ENCODE data around the gene SCFD2.
"Not testable (repeated sequence)": the region's sequence is repeated elsewhere in the genome, so short reads cannot be mapped to it uniquely, and the experiment has no call there.

Gene SCFD2

GRCh38 chr4:53139256-53139655 is 226.6 kb downstream of the SCFD2 start:
- not testable (repeated sequence) for DNase-seq (ENCODE audit: low read depth in 2 of 2)

- DNase-seq (ENCODE audit: low read depth in 2 of 2), result no peak
Observed at GRCh38 chr4:53137468-53137867, 228.4 kb downstream of the SCFD2 start.

- no peak for DNase-seq (ENCODE audit: low read depth in 2 of 2)
Observed at GRCh38 chr4:53136954-53137353, 228.9 kb downstream of the SCFD2 start.

- no peak for DNase-seq (ENCODE audit: low read depth in 2 of 2)
Observed at GRCh38 chr4:53132132-53132891, 233.5 kb downstream of the SCFD2 start.

- DNase-seq (ENCODE audit: low read depth in 2 of 2), result no peak
Observed at GRCh38 chr4:53131562-53131925, 234.3 kb downstream of the SCFD2 start.

GRCh38 chr4:53130896-53131561 is 234.8 kb downstream of the SCFD2 start:
- no peak for DNase-seq (ENCODE audit: low read depth in 2 of 2)

GRCh38 chr4:53128706-53129357 is 237.0 kb downstream of the SCFD2 start:
- no peak for DNase-seq (ENCODE audit: low read depth in 2 of 2)

GRCh38 chr4:53128231-53128630 is 237.6 kb downstream of the SCFD2 start:
- DNase-seq (ENCODE audit: low read depth in 2 of 2), result no peak

- no peak for DNase-seq (ENCODE audit: low read depth in 2 of 2)
Observed at GRCh38 chr4:53127365-53127764, 238.5 kb downstream of the SCFD2 start.

GRCh38 chr4:53126099-53126498 is 239.8 kb downstream of the SCFD2 start:
- no peak for DNase-seq (ENCODE audit: low read depth in 2 of 2)

GRCh38 chr4:53123819-53124218 is 242.0 kb downstream of the SCFD2 start:
- no peak for DNase-seq (ENCODE audit: low read depth in 2 of 2)

GRCh38 chr4:53123171-53123570 is 242.7 kb downstream of the SCFD2 start:
- no peak for DNase-seq (ENCODE audit: low read depth in 2 of 2)

GRCh38 chr4:53122280-53123116 is 243.4 kb downstream of the SCFD2 start:
- no peak for DNase-seq (ENCODE audit: low read depth in 2 of 2)

GRCh38 chr4:53121264-53121865 is 244.5 kb downstream of the SCFD2 start:
- no peak for DNase-seq (ENCODE audit: low read depth in 2 of 2)

- DNase-seq (ENCODE audit: low read depth in 2 of 2), result no peak
Observed at GRCh38 chr4:53120778-53121177, 245.1 kb downstream of the SCFD2 start.

- no peak for DNase-seq (ENCODE audit: low read depth in 2 of 2)
Observed at GRCh38 chr4:53119680-53120079, 246.2 kb downstream of the SCFD2 start.

- DNase-seq (ENCODE audit: low read depth in 2 of 2), result no peak
Observed at GRCh38 chr4:53118676-53119075, 247.2 kb downstream of the SCFD2 start.

- no peak for DNase-seq (ENCODE audit: low read depth in 2 of 2)
Observed at GRCh38 chr4:53116954-53117353, 248.9 kb downstream of the SCFD2 start.

GRCh38 chr4:53113431-53114225 is 252.2 kb downstream of the SCFD2 start:
- DNase-seq (ENCODE audit: low read depth in 2 of 2), result no peak

- DNase-seq (ENCODE audit: low read depth in 2 of 2), result no peak
Observed at GRCh38 chr4:53105313-53105712, 260.5 kb downstream of the SCFD2 start.

GRCh38 chr4:53103481-53103880 is 262.4 kb downstream of the SCFD2 start:
- no peak for DNase-seq (ENCODE audit: low read depth in 2 of 2)
